ENCODE results near the gene SMC4.

The SMC4 gene

DNA sequence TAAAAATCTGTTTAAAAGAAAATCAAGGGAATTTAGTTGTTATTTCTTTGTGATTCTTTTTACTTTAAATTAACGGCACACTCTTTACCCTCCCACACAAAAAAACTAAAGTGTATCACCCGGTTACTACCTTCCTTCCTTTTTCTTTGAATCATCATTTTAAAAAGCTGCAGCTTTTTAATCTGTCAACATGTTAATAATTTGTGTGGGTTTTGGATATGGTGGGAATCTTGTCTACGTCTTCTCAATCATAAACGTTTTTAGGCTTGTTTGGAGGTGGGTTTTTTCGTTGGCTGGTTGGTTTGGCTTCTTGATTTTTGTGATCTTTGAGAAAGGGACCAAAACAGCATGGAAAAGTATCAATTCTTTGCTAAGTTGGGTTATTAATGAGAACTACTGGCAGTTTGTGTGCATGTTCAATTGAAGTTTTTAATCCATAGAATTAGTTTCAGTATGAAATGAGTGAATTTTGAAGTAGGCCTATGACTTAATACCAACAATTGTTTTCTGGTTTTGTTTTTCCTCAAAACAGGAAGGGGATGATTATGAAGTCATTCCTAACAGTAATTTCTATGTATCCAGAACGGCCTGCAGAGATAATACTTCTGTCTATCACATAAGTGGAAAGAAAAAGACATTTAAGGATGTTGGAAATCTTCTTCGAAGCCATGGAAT, 4.5 kb downstream of the SMC4 start:
- Histone ChIP-seq H3K4me1 (ENCODE audit: low read length) (peaks cover 21% of the 10 kb centered on the region), H4K20me1 (ENCODE audit: insufficient read depth, low read length) (peaks cover 47% of the 10 kb centered on the region), H3K4me2 (ENCODE audit: low read length) (peak overlapping the region; percentile 86), H3K4me3 (ENCODE audit: low read length) (peak overlapping the region; percentile 96), H3K9ac (ENCODE audit: low read length) (peak overlapping the region; percentile 99), H3K36me3 (replicated peaks; ENCODE audit: low read depth, low read length) (peaks cover 72% of the 10 kb centered on the region), H3K79me2 (ENCODE audit: low read length) (peaks cover 96% of the 10 kb centered on the region), H3K27me3 (ENCODE audit: low read depth, low read length) (no peaks in the 10 kb centered on the region), H3K27ac (ENCODE audit: low read length) (peak overlapping the region; percentile 22), H3K9me3 (ENCODE audit: insufficient read depth, low read length) (no peaks in the 10 kb centered on the region), H2AFZ (ENCODE audit: low read depth, low read length) (no peak overlapping the region)
- TF ChIP-seq, protein P1, sequence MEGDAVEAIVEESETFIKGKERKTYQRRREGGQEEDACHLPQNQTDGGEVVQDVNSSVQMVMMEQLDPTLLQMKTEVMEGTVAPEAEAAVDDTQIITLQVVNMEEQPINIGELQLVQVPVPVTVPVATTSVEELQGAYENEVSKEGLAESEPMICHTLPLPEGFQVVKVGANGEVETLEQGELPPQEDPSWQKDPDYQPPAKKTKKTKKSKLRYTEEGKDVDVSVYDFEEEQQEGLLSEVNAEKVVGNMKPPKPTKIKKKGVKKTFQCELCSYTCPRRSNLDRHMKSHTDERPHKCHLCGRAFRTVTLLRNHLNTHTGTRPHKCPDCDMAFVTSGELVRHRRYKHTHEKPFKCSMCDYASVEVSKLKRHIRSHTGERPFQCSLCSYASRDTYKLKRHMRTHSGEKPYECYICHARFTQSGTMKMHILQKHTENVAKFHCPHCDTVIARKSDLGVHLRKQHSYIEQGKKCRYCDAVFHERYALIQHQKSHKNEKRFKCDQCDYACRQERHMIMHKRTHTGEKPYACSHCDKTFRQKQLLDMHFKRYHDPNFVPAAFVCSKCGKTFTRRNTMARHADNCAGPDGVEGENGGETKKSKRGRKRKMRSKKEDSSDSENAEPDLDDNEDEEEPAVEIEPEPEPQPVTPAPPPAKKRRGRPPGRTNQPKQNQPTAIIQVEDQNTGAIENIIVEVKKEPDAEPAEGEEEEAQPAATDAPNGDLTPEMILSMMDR (IDR thresholded peaks at IDR 0.05; ENCODE audit: low read depth, low read length), result no peak
- no peak for TF ChIP-seq EZH2phosphoT487 (IDR thresholded peaks at IDR 0.05; ENCODE audit: low read depth)

DNA sequence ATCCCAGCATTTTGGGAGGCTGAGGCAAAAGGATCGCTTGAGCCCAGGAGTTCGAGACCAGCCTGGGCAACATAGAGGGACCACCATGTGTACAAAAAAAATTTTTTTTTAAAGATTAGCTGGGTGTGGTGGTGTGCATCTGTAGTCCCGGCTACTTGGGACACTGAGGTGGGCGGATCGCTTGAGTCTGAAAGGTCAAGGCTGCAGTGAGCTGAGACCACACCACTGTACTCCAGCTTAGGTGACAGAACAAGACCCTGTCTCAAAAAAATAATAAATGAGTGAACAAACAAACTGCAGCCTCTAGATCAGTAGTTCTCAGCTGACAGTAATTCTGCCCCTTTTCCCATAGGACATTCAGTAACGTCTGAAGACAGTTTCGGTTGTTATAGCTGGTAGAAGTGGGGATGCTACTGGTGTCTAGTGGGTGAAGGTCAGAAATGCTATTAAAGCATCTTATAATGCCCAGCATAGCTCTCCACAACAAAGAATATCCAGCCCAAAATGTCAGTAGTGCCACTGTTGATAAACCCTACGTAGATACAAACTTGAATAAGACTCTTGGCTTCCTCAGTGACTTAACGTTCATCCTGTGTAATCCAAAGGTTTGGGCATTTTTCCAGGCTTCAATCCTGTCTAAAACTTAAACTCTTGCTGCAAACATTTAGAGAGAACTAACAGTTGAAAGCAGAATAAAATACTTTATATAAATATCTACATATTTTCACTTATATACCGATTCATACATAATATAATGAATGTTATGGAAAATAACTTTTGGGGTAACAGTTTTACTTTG, 10.6 kb downstream of the SMC4 start:
- no peak overlapping the region for H2AFZ ChIP-seq (ENCODE audit: low read depth, low read length)
- H3K79me2 ChIP-seq (ENCODE audit: low read length), result peaks cover 97% of the 10 kb centered on the region
- H3K4me1 ChIP-seq (ENCODE audit: low read length), result peaks cover 3% of the 10 kb centered on the region; the same call in 1 of the 2 replicates
- H3K27ac ChIP-seq (ENCODE audit: low read length), result no peak overlapping the region
- no peak overlapping the region for H3K9ac ChIP-seq (ENCODE audit: low read length)
- H3K4me3 ChIP-seq (ENCODE audit: low read length), result no peak overlapping the region
- H3K4me2 ChIP-seq (ENCODE audit: low read length), result no peak overlapping the region
- H3K27me3 ChIP-seq (ENCODE audit: low read depth, low read length), result no peaks in the 10 kb centered on the region
- H3K9me3 ChIP-seq (ENCODE audit: insufficient read depth, low read length), result no peaks in the 10 kb centered on the region
- H4K20me1 ChIP-seq (ENCODE audit: insufficient read depth, low read length), result peaks cover 10% of the 10 kb centered on the region; the same call in 1 of the 2 replicates
- TF ChIP-seq, protein P1 (IDR thresholded peaks at IDR 0.05; ENCODE audit: low read depth, low read length), result no peak
- no peak for TF ChIP-seq EZH2phosphoT487 (IDR thresholded peaks at IDR 0.05; ENCODE audit: low read depth)
- peaks cover 75% of the 10 kb centered on the region for H3K36me3 ChIP-seq (replicated peaks; ENCODE audit: low read depth, low read length)

DNA sequence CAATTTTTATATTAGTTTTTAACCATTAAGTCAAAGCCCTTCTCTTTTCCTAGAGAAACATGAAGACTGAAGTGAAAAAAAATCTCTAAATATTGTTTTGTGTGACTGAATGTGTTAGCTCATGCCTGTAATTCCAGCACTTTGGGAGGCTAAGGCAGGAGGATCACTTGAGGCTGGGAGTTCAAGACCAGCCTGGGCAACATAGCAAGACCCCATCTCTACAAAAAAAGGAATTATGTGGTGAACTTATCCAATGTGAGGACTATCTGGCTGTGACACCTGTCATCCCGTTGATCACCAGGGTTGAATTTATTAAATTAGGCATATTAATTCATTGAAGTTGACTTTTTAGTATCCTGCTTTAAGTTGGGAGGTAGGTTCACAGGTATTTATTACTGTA, 13.0 kb downstream of the SMC4 start:
- Histone ChIP-seq H2AFZ (ENCODE audit: low read depth, low read length) (no peak overlapping the region), H3K79me2 (ENCODE audit: low read length) (peaks cover 96% of the 10 kb centered on the region), H3K36me3 (replicated peaks; ENCODE audit: low read depth, low read length) (peaks cover 80% of the 10 kb centered on the region), H3K9me3 (ENCODE audit: insufficient read depth, low read length) (no peaks in the 10 kb centered on the region), H3K4me2 (ENCODE audit: low read length) (no peak overlapping the region), H4K20me1 (ENCODE audit: insufficient read depth, low read length) (peaks cover 8% of the 10 kb centered on the region; the same call in 1 of the 2 replicates), H3K27me3 (ENCODE audit: low read depth, low read length) (no peaks in the 10 kb centered on the region), H3K4me3 (ENCODE audit: low read length) (no peak overlapping the region), H3K4me1 (ENCODE audit: low read length) (no peaks in the 10 kb centered on the region), H3K9ac (ENCODE audit: low read length) (no peak overlapping the region), H3K27ac (ENCODE audit: low read length) (no peak overlapping the region)
- no peak for TF ChIP-seq EZH2phosphoT487 (IDR thresholded peaks at IDR 0.05; ENCODE audit: low read depth)

DNA sequence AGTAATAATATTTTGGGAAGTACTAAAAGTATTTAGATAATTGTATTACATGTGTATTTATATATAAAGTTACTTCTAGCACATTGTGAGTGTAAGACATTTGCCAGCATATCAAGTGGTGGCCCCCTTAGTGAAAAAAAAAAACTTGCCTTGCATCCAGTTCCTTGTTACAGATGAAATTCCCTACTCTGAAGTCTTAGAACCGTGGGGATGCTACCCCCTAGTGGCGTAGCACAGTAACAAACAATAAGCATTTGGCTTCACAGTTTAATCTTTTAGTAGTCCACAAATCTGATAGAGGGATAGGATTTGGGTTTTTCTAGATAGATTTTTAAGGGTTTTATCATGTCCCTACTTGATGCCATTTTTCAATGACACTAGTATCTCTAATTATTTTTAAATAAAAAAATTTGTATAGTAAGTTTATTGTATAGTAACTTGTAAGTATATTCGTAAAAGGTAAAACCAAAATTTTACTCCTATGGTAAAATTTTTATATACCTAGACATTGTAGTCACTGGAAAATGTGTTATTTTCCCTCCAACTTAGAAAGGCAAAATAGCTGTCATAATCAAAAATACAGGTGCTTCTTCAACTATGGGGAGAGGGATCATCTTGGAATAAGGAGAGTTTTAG, 14.3 kb downstream of the SMC4 start:
- Histone ChIP-seq H4K20me1 (ENCODE audit: insufficient read depth, low read length) (peaks cover 14% of the 10 kb centered on the region; the same call in 1 of the 2 replicates), H3K79me2 (ENCODE audit: low read length) (peaks cover 95% of the 10 kb centered on the region), H3K27me3 (ENCODE audit: low read depth, low read length) (no peaks in the 10 kb centered on the region), H3K36me3 (replicated peaks; ENCODE audit: low read depth, low read length) (peaks cover 80% of the 10 kb centered on the region), H3K9ac (ENCODE audit: low read length) (no peak overlapping the region), H3K9me3 (ENCODE audit: insufficient read depth, low read length) (no peaks in the 10 kb centered on the region), H3K4me2 (ENCODE audit: low read length) (no peak overlapping the region), H2AFZ (ENCODE audit: low read depth, low read length) (no peak overlapping the region), H3K27ac (ENCODE audit: low read length) (no peak overlapping the region), H3K4me1 (ENCODE audit: low read length) (no peaks in the 10 kb centered on the region), H3K4me3 (ENCODE audit: low read length) (no peak overlapping the region)
- TF ChIP-seq EZH2phosphoT487 (IDR thresholded peaks at IDR 0.05; ENCODE audit: low read depth), result no peak
- TF ChIP-seq, protein P1 (IDR thresholded peaks at IDR 0.05; ENCODE audit: low read depth, low read length), result peak; percentile 83

Data from OCI-LY3 (cell line).